HepG2 (cell line): ENCODE data around the gene ANAPC5. TPM values are rescaled to one million over a fixed set of nuclear protein-coding genes. Genes with fewer than 3 reads are reported as not detected.
A peak's percentile ranks its signal among the peaks of the same experiment; 100 is the strongest.

Source experiments
- AGO1 ChIP-seq: fragments of 200-400 bp; formaldehyde crosslinking; IDR thresholded peaks from 2 replicates; pipeline ENCODE4 v1.6.1; 2017; ENCODE audit warnings: mild to moderate bottlenecking, low read depth, low read length, moderate library complexity; ENCODE audit not compliant: poor library complexity, severe bottlenecking
- BRD4 ChIP-seq: sonication (generic); formaldehyde crosslinking; IDR thresholded peaks from 2 replicates; pipeline ENCODE4 v1.4.0; 2020; ENCODE audit warnings: missing genetic modification reagents
- CENPBD1 ChIP-seq: sonication (generic); formaldehyde crosslinking; IDR thresholded peaks from 2 replicates; pipeline ENCODE4 v1.8.0; 2022; ENCODE audit warnings: missing genetic modification reagents, low read depth, mild to moderate bottlenecking, borderline replicate concordance
- DMAP1 ChIP-seq: IDR thresholded peaks from 2 replicates; pipeline ENCODE4 v1.6.1; 2016
- GABPA ChIP-seq, 2 experiments: IDR thresholded peaks; 2 replicates each; pipeline ENCODE4 v1.6.1; 2011 to 2016; ENCODE audit warnings: low read depth in 2 of 2, low read length in 1 of 2, missing biosample characterization in 1 of 2, missing genetic modification characterization in 1 of 2
- HIVEP1 ChIP-seq: sonication (generic); formaldehyde crosslinking; IDR thresholded peaks from 2 replicates; pipeline ENCODE4 v1.4.0; 2020; ENCODE audit warnings: mild to moderate bottlenecking, missing genetic modification reagents
- HOXA5 ChIP-seq: sonication (generic); formaldehyde crosslinking; IDR thresholded peaks from 2 replicates; pipeline ENCODE4 v1.4.0; 2020; ENCODE audit warnings: missing genetic modification reagents
- NFKBIZ ChIP-seq: IDR thresholded peaks from 2 replicates; pipeline ENCODE4 v1.6.1; 2018; ENCODE audit warnings: missing genetic modification reagents, missing compliant biosample characterization
- SMAD9 ChIP-seq: sonication (generic); formaldehyde crosslinking; IDR thresholded peaks from 2 replicates; pipeline ENCODE4 v1.5.1; 2020; ENCODE audit warnings: mild to moderate bottlenecking, missing genetic modification reagents
- SMYD3 ChIP-seq: sonication (generic); formaldehyde crosslinking; IDR thresholded peaks from 2 replicates; pipeline ENCODE4 v1.8.1; 2023; ENCODE audit warnings: mild to moderate bottlenecking, missing genetic modification reagents
- TSC22D2 ChIP-seq: sonication (generic); formaldehyde crosslinking; IDR thresholded peaks from 2 replicates; pipeline ENCODE4 v1.5.1; 2020; ENCODE audit warnings: missing genetic modification reagents, mild to moderate bottlenecking, borderline replicate concordance
- ZNF407 ChIP-seq: sonication (generic); formaldehyde crosslinking; IDR thresholded peaks from one replicate; pipeline ENCODE4 v1.5.1; 2020; ENCODE audit warnings: mild to moderate bottlenecking, missing genetic modification reagents; ENCODE audit errors: not compliant biosample characterization
- ZNF446 ChIP-seq: sonication (generic); formaldehyde crosslinking; IDR thresholded peaks from 2 replicates; pipeline ENCODE4 v1.5.0; 2020; ENCODE audit warnings: mild to moderate bottlenecking, missing genetic modification reagents
- ZNF609 ChIP-seq: sonication (generic); formaldehyde crosslinking; IDR thresholded peaks from 2 replicates; pipeline ENCODE4 v1.4.0; 2020; ENCODE audit warnings: mild to moderate bottlenecking, missing genetic modification reagents, borderline replicate concordance
- ZNF703 ChIP-seq: sonication (generic); formaldehyde crosslinking; IDR thresholded peaks from 2 replicates; pipeline ENCODE4 v1.5.1; 2020; ENCODE audit warnings: missing genetic modification reagents, mild to moderate bottlenecking, moderate library complexity, borderline replicate concordance
- polyA plus RNA-seq, 8 experiments: library from polyadenylated mRNA; depleted of rRNA in 3 of 8; stranded (reverse) in 7 of 8; unstranded in 1 of 8; fragments of >200 nt; fragmentation: Illumina TruSeq in 4 of 8; extraction: Trizol in 4 of 8; gene quantifications; 2 replicates each; pipeline versions ENCODE4 v1.2.1 to v1.2.3, GENCODE V29; 2011 to 2016; ENCODE audit warnings: low read depth in 4 of 8, missing spikeins in 1 of 8, mixed read lengths in 1 of 8; ENCODE audit not compliant: insufficient read depth in 1 of 8
- total RNA-seq, 5 experiments: library from RNA; depleted of rRNA; stranded (reverse); fragments of >200 nt; fragmentation: Illumina TruSeq; extraction: Trizol; gene quantifications; 2 replicates each; pipeline ENCODE4 v1.2.3, GENCODE V29; 2016; ENCODE audit warnings: low read depth in 1 of 5

The ANAPC5 gene
- total and polyA plus RNA-seq, 2 of the 13 experiments (the other 11 are each of a cell fraction or from before 2014, with no cell fraction given), result 146 to 161 TPM

GRCh38 chr12:121351820-121352681 is at the start of gene ANAPC5 (continued):
- no peak for TF ChIP-seq CENPBD1
- peak; percentile 70 for TF ChIP-seq ZNF407 (CRISPR knock-in tag)
- TF ChIP-seq SMYD3, result no peak
- no peak for TF ChIP-seq AGO1
- peak; percentile 47; the same call in 1 of the 2 replicates for TF ChIP-seq HIVEP1 (CRISPR knock-in tag)
- TF ChIP-seq HOXA5 (CRISPR knock-in tag), result peak; percentile 21; the same call in 1 of the 2 replicates
- TF ChIP-seq ZNF703 (CRISPR knock-in tag), result no peak
- peak; percentile 78 for TF ChIP-seq GABPA (IDR thresholded peaks at IDR 0.05; ENCODE audit: low read depth, low read length)
- TF ChIP-seq GABPA (CRISPR knock-in tag; IDR thresholded peaks at IDR 0.05; ENCODE audit: low read depth), result peak; percentile 96
- no peak for TF ChIP-seq NFKBIZ (CRISPR knock-in tag)
- TF ChIP-seq SMAD9, result no peak
- peak; percentile 16; the same call in 1 of the 2 replicates for TF ChIP-seq ZNF446
- peak; percentile 24 for TF ChIP-seq BRD4 (CRISPR knock-in tag)
- 0 out of 2 replicates have a peak, but pooled peaks have one; percentile 46 for TF ChIP-seq ZNF609 (CRISPR knock-in tag)
- peak; percentile 99 for TF ChIP-seq DMAP1 (CRISPR knock-in tag)
- TF ChIP-seq TSC22D2 (CRISPR knock-in tag), result peak; percentile 81
